Renal pelvis (tissue), 4 donors: ENCODE results near the gene ARFGAP2. TPM values are rescaled to one million over a fixed set of nuclear protein-coding genes. Genes with fewer than 3 reads are reported as not detected.

Experiments
- DNase-seq: peaks from one replicate; pipeline ENCODE4 v3.0.0-alpha.2; 2013
- polyA plus RNA-seq, 3 donors: library from polyadenylated mRNA; unstranded; fragments of 120-200 nt; gene quantifications; one replicate each; pipeline ENCODE4 v1.2.1, GENCODE V29; 2013; ENCODE audit not compliant: insufficient read length in 3 of 3

ARFGAP2 gene
- polyA plus RNA-seq, 3 donors, result 83.2 to 96.1 (median 92.3) TPM

DNA sequence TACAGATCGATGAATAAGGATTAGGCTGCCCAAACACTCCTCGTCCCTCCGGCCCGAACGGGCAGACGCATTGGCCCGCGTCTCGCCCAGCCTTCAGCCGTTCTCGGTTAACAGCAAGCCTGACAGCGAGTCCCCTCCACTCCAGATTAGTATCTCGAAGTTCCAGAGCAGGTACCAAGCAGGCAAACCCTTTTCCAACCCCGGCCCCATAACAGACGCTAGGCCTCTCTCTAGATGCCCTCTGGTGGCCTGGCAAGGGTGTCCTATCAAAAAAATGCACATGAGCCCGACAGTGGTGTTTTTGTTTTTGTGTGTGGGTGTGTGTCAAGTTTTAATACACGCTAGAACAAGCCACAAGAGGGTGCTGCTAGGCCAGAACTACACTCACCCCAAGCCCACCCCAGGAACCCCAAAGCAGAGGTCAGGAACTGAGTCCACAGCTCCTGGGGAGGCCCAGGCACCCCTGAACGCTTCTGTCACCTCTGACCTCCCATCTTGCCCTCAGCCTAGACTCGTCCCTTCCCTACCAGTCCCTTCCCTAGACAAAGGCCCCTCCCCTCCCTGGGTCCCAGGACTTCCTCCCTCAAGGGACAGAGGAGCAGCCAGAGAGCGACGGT, 658 bp upstream of the ARFGAP2 start:
- peak; percentile 79 for DNase-seq

DNA sequence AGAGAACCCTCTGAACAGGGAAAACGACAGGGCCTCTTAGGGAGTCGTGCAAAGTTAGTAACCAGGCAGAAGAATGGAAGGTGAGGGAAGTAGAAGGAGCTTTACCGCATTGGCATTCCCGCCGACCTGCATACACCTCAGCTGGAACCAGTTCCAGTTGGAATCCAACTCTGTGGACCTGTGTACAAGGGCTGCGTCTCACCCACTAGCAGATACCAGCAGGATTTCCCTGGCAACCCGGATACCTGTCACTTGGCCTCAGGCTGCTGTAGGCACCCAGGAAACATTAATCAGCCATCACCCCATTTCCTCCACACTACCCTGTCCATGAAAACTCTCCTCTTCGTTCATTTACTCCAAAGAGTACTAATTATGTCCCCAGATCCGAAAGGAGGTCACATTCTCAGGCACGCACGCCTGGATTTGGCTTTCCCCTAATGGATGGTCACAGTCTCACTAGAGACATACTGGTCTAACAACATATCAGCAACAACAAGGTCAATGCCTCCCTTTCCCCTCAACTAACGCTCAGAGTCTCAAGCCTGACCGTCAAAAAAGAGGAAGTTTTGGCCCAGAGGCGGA, 842 bp downstream of the ARFGAP2 start:
- no peak for DNase-seq

DNA sequence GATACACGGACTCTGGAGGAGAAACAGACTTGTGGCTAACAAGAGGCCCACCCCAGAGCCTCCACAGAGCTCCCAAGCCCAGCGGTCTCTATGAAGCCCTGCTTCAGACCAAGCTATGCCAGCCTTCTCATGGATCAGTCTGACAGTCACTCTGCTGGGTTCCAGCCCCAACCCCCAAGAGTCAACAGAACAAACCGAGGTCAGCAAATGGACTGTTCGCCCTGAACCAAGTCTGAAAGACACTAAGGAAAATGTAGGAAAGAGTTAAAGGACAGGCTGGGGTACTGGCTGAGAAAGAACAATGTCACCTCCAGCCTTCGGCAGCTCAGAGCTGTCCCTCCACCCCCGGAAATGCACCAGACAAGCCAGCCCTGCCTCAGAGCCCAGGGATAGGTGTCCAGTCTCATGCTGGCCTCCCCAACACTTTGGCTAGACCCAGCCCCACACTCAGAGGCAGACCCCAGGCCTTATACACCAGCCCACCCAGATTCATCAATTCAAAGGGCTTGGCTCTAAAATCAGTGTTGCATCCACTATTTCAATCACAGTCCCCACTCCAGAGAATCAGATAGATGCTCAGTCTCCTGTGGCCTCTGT, 3.8 kb downstream of the ARFGAP2 start:
- no peak for DNase-seq

DNA sequence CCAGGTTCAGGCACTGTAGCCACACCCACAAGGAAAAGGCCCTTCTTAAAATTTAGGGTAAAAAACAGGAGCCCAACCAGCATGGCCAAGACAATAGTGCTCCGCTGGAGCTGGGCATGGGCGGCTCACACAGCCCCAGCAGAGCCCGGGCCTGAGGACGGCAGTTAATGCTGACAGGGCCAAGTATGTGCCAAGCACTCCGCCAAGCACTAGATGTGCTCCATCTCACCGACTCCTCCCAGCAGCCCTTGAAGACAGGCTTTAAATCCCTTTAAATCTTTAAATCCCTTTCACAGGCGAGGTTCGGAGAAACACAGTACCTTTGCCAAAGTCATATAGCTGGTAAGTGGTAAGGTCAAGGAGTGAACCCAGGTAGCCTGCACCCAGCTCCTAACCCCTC, 4.8 kb downstream of the ARFGAP2 start:
- DNase-seq, result no peak

DNA sequence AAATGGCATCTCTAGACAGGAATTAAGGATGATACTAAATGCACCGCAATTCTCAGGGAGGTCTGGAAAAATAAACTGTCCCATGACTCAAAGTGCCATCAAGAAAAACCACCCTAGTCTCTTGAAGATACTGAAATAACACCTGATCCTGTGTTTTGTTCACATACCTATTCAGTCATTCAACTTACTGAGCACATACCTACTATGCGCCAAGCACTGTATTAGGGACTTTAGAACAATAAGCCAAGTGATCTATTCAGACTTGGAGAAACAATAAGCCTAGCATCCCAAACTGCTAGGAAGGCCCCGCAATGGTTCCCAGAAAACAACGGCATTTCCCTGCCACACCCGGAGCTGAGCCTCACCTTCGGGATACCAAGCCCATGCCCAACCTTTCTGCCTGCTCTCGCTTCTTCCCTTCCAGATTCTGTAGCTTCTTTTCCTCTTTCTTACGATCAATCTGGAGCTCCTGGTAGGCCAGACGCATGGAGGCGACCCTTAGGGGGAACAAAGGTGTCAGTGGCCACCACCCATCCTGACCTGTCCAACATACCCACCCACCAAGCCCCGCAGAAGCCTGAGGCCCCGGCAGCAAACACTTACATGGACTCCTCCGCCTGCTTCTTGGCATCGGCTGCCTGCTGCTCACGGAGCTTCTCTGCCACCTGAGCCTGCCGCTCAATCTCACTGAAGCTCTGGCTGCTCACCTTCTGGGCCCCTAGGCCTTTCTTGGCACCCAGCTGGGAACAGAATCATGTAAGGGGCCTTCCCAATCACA, 5.4 kb downstream of the ARFGAP2 start:
- no peak for DNase-seq

DNA sequence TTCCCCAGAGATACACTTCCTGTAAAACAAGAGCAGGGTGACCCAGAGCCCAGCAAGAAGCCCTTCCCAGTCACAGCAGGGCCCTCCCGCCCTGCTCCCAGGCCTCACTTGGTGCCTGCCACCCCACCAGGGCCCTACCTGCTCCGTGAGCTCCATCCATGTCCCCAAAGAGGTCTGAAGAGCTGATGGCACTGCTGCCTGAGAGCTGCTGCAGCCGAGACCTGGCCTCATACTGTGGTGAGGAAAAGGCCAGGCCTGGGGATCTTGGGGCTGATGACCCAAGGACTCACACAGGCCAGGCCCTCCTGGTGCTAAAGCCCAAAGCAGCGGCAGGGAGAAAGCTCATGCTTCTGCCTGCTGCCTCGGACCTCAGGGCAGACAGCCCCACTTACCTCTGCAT, 10.3 kb downstream of the ARFGAP2 start:
- no peak for DNase-seq

DNA sequence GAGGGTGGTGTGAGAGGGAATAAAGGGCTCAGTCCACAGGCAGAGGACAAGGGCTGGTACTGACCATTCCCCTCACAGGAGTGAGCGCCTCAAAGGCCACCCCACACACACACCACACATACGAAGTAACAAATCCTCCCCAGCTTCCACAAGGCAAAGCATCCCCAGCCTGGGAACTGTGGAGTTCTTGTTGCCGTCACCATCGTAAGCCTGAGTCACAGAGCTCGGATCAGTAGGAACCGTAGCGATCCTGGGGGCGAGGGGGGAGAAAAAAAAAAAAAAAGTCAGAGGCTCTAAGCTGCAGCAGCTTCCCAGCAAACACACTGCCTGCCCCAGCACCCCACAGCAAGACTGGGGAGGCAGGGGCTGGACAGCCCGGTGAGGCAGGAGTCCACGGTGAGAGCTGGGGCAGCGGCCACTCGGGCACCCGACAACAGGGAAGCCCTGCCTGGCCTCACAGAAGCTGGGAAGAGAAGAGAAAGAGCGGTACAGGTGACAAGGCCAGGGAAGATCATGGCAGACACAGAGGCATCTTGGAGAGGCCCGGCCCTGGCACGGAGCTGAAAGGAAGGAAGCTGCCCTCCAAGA, 11.3 kb downstream of the ARFGAP2 start:
- DNase-seq, result no peak

DNA sequence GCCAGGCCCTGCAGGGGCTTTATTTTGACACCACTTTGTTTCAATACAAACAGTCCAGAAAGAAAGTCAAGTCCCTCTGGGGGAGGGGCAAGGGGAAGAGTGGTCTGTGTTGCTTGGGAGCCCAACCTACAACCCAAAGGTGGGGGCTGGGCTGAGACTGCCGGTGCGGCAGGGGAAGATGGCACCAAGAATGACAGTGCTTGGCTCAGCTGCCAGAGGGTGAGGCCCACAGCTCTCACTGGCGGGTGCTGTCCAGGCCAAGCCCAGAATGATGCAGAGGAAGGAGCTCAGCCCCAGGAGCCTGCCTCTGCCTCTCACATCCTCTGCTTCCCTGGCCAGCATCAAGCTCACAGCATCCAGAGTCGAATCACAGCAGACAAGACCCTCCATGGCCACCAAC, 12.4 kb downstream of the ARFGAP2 start:
- DNase-seq, result no peak

DNA sequence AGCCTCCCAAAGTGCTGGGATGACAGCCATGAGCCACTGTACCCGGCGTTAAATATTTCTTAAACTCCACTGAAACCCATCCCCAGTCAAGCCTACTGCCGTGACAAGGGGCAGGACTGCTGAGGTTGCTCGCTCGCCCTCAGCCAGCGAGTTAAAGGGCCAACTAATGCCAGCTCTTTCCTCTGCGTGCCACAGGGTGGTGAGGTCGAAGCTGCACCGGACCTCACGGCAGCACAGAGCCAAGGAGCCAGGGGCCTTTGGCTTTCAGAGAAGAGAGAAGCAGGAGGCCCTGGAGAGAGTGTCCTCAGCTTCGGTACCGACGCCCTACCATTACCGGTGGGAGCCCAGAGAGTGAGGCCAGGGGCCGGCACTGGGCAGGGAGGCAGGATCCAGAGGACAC, 12.8 kb downstream of the ARFGAP2 start:
- no peak for DNase-seq

DNA sequence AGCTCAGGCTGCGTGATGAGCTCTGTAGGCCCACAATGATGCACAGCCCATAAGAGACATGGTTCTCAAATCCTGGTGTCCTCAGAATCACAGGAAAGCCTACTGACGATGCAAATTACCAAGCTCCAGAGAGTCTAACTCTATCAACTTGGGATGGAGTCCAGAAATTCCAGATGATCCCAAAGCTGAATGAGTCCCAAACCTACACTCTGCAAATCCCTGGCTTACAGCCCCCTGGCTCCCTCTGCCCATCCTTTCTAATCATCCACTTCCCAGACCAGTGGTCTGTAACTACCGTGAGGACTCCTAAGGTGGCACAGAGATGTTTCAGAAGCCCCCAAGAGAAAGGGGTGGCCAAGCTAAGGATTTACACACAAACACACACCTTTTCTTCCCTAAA, 13.5 kb downstream of the ARFGAP2 start:
- DNase-seq, result no peak

DNA sequence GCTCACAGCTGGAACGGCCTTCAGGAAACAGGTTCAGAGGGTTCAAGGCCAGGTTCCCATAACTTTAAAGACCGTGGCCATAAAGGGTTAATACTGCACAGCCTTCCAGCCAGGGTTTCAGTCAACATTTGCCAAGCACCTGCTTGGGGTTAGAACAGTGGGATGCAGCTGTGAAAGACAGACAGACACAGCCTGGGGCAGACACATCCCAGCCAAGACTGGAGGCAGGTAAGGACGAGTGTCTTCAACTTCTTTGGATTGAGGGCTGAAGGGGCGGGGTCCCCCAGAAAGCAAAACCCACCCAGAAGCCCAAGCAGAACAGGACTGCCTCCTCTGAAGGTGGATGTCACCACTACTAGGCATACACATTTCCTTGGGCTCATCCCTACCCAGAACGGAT, 14.3 kb downstream of the ARFGAP2 start:
- no peak for DNase-seq

DNA sequence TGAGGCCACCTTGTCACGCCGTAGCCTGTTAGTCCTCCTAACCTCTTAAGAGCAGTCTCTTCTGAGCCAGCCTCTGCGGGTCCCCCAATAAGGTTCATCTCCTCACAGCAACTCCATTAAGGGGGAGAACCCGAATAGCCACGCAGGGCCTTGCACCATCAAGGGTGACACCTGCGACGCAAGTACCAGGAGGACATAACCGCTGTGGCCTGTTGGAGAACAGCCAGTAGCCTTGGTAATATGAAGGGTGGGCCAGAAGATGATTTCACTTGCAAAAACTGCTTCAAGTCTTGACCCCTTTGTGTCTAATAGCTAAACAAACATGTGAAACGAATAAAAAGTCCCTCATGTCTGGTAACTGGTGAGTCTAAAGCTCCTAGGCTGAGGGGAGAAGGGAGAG, 14.8 kb downstream of the ARFGAP2 start:
- DNase-seq, result no peak

DNA sequence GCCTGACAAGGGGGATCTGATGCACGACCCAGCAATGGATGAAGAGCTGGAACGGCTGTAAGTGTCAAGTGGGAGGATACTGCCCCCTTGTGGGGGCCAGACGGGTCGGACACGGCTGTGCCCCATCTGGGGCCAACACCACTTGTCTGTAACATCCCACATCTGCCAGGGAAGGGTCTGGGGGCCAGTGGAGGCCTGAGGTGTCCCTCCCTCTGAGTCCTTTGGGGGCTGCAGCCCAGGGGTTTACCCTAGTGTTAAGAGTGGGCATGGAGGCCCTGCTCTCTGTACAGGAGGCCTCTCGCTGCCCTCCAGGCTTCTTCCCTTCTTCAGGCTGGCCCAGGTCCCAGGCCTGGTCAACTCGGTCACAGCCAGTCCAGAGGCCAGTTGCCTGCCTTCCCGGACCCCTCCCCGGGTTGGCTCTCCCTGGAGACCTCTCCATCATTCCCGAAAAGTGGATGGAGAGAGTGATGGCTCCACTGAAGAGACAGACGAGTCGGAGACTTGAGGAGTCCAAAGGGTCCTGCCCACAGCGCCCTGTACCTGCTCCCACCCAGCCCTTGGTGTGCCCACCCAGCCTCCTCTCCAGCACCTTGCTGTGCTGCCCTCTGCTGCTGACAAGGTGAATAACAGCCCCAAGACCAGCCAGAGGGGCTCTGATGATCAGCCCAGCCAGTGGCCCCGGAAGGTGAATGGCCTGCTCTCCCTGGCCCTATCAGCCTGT, 15.4 kb downstream of the ARFGAP2 start:
- no peak for DNase-seq

DNA sequence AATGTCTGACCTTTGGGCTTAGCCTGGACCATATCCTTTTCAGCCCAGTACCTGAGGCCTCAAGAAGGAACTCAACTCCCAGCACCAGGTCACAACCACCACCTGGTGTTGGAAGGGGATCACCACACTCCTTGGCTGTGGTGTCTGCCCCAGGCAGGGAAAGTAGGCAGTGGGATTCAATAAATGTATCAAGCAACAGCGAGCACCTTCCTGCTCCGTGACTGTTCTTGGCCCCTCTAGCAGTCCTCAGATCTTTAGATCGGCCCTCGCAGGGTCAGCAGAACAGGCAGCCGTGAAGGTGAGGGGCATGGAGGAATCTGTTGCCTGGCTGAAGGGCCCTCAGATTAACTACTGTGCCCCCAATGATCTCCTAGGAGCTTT, 15.9 kb downstream of the ARFGAP2 start:
- DNase-seq, result no peak

DNA sequence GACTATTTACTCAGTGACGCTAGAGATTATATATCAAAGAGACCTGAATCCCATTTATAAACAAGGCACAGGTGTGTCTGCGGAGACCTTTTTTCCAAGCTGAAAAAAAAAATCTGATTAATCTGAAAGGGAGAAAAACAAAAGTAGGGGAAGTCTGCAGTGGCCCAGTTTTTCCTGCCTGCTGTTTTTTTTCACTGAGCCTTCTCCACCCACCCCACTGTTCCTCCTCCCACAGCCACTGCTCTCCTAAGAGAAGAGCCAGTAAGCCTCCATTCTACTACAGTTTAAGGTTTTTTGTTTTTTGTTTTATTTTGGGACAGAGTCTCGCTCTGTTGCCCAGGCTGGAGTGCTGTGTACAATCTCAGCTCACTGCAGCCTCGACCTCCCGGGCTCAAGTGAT, 18.4 kb downstream of the ARFGAP2 start:
- no peak for DNase-seq

DNA sequence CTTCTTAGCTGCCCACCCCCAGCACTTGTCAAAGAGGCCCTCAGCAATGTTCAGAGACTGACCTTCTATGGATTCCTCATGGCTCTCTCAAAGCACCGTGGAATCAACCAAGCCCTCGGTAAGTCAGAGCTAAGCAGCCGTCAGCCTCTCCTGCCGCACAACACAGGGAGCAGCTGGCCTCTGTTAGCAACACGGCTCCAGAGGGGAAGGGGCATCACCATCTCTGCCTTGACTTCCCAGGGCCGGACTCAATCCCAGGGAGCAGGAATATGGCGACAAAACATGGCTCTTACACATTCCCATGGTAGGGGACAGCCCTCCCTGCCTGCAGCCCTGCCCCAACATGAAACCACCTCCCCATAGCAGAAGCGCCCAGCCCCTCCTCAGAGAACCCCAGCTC, 18.9 kb downstream of the ARFGAP2 start:
- no peak for DNase-seq

DNA sequence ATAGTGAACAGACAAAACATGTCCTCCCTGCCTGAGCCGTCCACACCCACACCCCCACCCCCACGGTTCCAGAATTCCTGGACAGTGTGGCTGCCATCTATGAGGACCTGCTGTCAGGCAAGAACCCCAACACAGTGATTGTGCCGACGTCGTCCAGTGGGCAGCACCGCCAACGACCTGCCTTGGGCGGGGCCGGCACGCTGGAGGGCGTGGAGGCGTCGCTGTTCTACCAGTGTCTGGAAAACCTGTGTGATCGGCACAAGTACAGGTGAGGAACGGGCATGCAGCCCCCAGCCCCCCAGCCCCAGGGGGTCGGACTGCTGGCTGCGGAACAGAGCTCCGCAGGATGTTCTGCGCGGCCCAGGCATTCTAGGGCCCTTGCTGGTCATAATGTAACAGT, 19.7 kb downstream of the ARFGAP2 start:
- DNase-seq, result no peak

DNA sequence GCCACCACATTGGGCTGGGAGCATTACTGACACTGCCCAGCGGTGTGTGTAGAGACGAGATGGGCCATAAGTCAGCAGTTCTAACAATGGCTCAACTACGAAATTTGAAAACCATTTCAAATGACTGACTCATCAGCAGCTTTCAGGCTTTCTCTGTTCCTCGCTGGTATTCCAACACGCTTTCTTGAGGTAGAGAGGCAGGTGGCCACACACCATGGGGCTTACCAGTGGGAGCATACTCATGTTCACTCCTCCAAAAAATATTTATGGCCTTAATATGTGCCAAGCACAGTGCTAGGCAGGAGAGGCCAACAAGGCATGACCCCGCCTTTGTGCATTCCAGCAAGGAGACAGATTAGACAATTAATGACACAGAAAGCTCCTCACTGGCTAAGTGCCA, 20.3 kb downstream of the ARFGAP2 start:
- no peak for DNase-seq

DNA sequence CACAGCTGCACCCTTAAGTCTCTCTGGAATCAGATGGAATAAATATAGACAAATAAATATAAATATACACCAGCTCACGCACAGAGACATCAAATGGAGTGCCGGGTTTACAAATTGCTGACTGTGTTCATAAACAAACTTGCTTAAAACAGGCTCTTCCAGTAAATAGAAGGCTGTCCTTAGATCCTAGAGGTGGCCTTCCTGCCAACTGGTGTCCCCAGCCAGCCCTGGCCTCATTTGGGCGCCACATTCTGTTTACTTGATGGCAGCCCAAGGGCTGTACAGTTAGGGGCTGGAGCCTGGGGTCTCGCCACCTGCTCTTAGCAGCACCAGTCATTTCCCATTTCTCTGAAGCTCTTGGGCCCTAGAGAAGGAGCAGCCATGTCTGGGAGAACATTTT, 20.8 kb downstream of the ARFGAP2 start:
- DNase-seq, result no peak

DNA sequence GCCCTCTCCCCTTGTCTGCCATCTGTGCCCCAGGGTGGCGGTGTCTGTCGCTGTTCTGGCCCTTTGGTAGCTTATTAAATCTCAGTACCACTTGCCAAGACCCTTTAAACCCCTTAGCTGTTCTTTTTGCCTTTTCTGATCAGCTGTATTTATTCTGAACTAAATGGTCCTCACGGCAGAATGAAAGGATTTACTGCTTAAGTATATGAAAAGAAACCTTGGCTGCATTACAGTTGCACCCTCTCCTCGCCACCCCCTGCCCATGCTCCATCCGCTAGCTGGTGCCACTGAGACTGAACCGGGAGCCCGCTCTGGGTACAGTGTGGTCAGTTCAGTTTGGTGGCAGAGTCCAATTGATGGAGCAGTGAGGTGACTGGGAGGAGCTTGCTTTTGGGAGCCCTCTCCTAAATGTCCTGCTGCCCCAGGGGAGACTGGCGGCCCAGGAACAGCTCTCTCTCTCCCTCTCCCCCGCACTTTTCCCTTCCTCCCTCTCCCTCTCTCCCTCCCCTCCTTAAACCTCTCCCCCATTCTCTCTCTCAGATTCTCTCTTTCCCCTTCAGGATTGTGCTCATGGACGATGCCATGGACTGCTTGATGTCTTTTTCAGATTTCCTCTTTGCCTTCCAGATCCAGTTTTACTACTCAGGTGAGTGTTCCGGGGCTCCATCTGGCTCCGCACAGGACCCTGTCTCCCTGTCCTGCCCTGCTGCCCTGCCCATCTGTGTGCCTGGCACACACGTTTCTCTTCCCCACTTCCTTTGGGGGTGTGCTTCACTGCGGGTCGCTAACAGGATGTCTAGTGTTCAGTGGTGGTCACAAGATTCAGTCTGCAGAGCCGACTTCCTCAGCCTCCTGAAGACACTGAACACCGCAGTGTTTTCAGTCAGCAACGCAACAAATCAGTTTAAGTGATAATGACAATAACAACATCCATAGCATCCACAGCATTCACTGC, 21.8 kb downstream of the ARFGAP2 start:
- no peak for DNase-seq
